GM19468 (cell line): Measurements from ENCODE around the gene POLQ.
A peak's percentile ranks its signal among the peaks of the same experiment; 100 is the strongest.
"Not testable (repeated sequence)": the region's sequence is repeated elsewhere in the genome, so short reads cannot be mapped to it uniquely, and the experiment has no call there.

Source experiments
- ATAC-seq: cut with Tn5 transposase; IDR thresholded peaks from one replicate; pipeline ENCODE4 v1.9.1; 2021; ENCODE audit warnings: mild to moderate bottlenecking, moderate library complexity, moderate number of reproducible peaks; ENCODE audit not compliant: unreplicated experiment; ENCODE audit errors: extremely low read depth

The POLQ gene

GRCh38 chr3:121545574-121546455, at the start of gene POLQ:
POLQ (minus strand) TSS chr3:121545988; CDS start chr3:121545877, 111 bp downstream.
- ATAC-seq, result peak; percentile 58

- ATAC-seq, result no peak
These were observed 49.1 kb upstream of the POLQ start for GRCh38 chr3:121594850-121595249.

- ATAC-seq, result not testable (repeated sequence)
These were observed 48.0 kb upstream of the POLQ start for GRCh38 chr3:121593806-121594205.

- ATAC-seq, result peak; percentile 68
These were observed 47.3 kb upstream of the POLQ start, which contains the start of gene FBXO40 for GRCh38 chr3:121592856-121593702. FBXO40 (plus strand) TSS chr3:121593379; CDS start chr3:121620576, 27,197 bp downstream.

GRCh38 chr3:121584418-121584817, 38.6 kb upstream of the POLQ start:
- no peak for ATAC-seq

- ATAC-seq, result no peak
These were observed 35.9 kb upstream of the POLQ start for GRCh38 chr3:121581691-121582090.

GRCh38 chr3:121574449-121574848, 28.7 kb upstream of the POLQ start:
- ATAC-seq, result no peak

- ATAC-seq, result no peak
These were observed 21.9 kb upstream of the POLQ start, which contains the start of gene ARGFX for GRCh38 chr3:121567649-121568048. ARGFX (plus strand) TSS chr3:121567949; CDS start chr3:121570714, 2,765 bp downstream.

- no peak for ATAC-seq
These were observed 21.0 kb upstream of the POLQ start for GRCh38 chr3:121566773-121567172.

GRCh38 chr3:121562148-121562547, 16.4 kb upstream of the POLQ start:
- ATAC-seq, result no peak

- no peak for ATAC-seq
These were observed 11.7 kb upstream of the POLQ start for GRCh38 chr3:121557426-121557934.

- no peak for ATAC-seq
These were observed 7.0 kb upstream of the POLQ start for GRCh38 chr3:121552797-121553196.

- ATAC-seq, result no peak
These were observed 6.6 kb upstream of the POLQ start for GRCh38 chr3:121552379-121552778.

- ATAC-seq, result no peak
These were observed 677 bp downstream of the POLQ start for GRCh38 chr3:121545049-121545573.

GRCh38 chr3:121542924-121543323, 2.9 kb downstream of the POLQ start:
- ATAC-seq, result no peak

GRCh38 chr3:121531269-121531668, 14.5 kb downstream of the POLQ start:
- ATAC-seq, result no peak

- no peak for ATAC-seq
These were observed 16.5 kb downstream of the POLQ start for GRCh38 chr3:121529308-121529707.

GRCh38 chr3:121520510-121520909, 25.3 kb downstream of the POLQ start:
- no peak for ATAC-seq

GRCh38 chr3:121517953-121518655, 27.7 kb downstream of the POLQ start:
- no peak for ATAC-seq

- no peak for ATAC-seq
These were observed 29.9 kb downstream of the POLQ start for GRCh38 chr3:121515862-121516261.
